HG03521 (cell line): ENCODE measurements around the gene C7orf25.

ENCODE experiments used
- ATAC-seq: cut with Tn5 transposase; IDR thresholded peaks from one replicate; pipeline ENCODE4 v1.9.1; 2021; ENCODE audit warnings: mild to moderate bottlenecking, moderate library complexity; ENCODE audit not compliant: unreplicated experiment

The C7orf25 gene

DNA sequence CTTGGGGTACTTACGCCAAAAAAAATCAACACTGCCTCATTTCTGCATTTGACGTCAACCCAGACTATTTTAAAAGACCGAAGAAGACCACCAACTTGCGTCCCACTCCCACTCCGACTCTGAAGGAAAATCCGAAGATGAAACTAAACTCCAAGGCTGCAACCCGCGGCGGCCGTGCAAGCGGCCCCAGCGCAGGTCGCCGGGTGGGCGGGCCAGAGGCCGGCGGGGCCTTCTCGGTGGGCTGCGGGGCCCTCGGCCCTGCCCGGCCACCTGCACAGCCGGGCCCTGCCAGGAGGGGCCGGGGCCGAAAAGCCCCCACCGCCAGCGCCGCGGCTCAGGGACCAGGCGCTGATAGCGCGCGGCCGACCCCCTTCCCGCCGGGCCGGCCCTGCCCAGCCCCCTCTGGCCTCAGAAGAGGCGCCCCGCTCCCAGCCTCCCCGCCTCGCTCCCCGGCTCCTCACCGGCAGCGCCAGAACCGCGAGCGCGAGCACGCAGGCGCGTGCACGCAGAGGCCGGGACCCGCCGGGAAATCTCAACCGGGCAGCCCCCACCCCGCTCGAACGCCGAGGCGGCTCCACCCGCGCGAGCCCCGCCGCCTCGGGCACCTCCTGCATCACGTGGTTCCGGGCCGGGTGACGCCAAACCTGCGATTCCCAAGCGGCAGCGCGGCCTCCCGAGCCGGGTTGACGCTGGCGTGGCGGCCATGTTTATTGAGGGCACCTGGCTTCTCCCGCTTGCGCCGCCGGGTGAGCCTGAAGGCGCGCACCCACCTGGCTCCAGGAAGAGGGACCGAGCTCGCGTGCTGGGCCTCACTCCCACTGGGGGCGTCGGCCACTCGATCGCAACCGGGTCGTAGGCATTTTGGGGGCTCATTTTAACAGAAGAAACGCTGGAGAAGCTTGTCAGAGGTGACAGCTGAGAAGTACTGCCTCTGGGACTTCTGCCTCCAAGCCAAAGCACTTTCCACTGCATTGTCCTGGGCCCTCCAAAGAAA lies at the start of gene C7orf25:
Gene C7orf25, minus strand, starts transcription at position 617 of the 994 bp plus-strand sequence. CDS start 1,170 bp downstream, outside the sequence.
- peak; percentile 96 for ATAC-seq

DNA sequence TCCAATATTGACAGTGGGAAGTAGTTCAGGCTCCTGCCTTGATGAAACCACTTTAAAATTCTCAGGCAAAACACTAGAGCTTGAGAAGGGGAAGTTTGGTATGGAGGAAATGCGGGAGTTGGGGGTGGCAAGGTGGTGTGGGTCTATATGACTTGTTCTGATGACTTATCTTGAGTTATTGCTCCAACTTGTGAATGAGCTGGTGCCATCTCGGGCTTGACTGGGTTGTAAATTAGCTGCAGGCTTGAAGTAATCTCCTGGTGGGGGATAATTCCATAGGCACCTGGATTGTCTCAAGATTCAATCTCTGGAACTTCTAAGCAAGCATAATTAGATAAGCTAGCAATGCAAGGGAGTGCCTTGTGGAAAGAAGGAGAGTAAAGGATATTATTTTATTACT lies 49.3 kb upstream of the C7orf25 start:
- no peak for ATAC-seq

DNA sequence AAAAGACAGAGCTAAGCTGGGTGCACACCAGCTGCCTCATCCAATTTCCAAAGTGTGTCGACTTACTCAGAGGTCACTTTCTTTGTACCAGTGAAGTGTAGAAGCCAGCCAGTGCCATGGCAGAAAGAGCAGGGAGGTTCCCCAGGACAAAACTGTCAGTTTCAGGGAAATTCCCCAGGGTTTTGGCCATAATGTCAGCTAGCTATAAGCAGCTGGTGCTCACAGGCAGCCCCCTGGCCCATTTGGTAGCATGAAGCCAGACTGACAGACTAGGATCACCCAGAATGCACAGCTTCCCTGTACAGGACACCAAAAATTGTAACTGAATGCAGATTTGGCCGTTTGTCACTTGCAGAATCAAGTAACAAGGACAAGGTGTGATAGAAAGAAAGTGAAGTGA lies 48.9 kb upstream of the C7orf25 start:
- ATAC-seq, result no peak

DNA sequence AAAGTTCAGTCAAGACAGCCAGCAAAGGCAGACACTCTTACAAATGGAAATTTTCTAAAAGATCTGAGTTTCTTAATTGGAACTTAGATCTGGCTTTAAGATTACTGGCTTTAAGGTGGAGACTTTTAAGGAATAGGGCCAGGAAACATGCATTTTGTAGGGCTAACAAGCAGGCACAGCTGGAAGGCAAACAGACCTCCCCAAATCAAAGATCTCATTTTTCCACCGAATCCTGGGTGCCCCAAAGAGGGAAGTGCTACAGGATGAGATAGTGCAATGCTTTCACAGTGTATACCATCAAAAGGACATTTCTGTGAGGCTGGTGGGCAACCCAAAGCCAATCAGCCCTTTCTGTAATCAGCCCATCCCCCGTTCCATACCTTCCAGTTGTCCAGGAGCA lies 47.7 kb upstream of the C7orf25 start:
- no peak for ATAC-seq

DNA sequence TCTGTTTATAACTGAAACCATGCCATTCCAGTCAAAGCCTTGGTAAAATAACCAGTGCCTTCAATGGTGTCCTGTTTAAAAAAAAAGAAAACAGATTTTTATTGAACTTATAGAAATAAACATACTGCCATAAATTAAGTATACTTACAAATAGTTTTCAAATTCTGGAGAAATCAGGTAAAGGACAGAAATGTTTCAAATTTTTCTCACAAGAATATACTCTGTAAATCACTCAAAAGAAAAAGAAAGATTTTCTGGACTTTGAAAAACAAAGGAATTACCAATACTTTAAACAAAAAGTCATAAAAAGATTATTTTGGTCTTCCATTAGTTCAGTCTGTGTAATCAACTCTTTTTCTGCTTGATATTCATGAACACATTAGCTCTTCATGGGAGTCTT lies 44.2 kb upstream of the C7orf25 start:
- ATAC-seq, result no peak

DNA sequence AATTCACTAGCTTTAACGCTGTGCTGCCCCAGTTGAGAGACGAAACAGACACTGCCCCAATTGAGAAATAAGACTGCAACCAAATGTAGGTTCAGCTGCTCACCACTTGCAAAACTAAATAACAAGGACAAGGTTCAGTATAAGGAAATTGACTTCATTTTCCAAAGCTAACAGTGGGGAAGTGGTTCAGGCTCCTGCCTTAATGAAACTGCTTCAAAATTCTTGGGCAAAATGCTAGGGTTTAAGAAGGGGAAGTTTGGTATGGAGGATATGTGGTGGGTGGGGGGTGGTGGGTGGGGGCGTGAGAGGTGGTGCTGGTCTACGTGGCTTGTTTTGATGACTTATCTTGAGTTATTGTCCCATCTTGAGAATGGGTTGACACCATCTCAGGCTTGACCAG lies 42.1 kb upstream of the C7orf25 start:
- ATAC-seq, result no peak

DNA sequence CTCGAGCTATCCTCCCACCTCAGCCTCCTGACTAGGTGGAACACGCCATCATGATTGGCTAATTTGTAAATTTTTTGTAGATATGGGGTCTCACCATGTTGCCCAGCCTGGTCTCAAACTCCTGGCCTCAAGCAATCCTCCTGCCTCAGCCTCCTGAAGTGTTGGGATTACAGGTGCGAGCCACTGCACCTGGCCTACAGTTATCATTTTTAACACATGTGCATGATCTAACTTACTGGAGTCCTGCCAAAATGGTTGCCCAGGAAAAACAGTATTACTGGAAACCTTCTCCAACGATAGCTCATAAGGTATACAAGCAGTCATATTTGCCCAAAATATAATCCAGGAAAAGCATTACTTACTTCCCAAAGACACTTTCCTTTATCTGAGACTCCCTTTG lies 40.5 kb upstream of the C7orf25 start:
- ATAC-seq, result no peak

DNA sequence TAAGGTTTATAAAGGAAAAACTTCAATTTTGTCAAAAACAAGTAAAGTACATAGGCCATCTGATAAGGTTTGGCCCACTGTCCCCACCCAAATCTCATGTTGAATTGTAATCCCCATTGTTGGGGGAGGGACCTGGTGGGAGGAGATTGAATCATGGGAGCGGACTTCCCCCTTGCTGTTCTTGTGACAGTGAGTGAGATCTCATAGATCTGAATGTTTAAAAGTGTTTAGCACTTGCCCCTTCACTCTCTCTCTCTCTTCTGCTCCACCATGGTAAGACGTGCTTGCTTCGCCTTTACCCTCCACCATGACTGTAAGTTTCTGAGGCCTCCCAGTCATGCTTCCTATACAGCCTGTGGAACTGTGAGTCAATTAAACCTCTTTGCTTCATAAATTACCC lies 38.5 kb upstream of the C7orf25 start:
- ATAC-seq, result no peak

DNA sequence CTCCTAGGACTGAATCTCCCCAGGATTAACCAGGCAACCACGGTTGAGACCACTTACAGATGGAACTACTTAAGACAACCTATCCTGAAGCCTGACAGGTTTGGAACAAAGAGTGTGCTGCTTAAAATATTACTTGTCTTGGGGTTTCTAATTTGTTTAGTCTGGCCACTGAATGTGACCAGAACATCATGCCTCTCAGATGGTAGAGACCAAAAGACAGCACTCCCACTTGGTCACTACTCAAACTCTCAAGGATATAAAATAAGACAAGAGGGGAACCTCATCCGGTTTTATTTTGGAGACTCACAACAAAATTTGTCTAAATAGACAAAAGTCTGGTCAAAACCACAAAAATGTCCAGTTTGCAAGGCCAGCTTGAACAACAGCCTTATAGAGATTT lies 35.7 kb upstream of the C7orf25 start:
- ATAC-seq, result no peak

DNA sequence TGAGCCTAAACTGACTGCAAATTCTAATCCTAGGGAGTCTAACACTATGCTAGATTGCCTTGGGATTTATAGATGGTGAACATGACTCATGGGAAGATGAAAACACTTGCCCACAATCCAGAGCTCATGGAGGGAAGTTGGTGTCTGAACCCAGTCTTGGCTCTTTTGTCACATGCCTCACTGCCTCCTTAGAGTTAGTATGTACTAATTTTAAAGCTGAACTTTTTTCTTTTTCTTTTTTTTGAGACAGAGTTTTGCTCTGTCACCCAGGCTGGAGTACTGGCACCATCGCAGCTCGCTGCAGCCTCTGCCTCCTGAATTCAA lies 34.7 kb upstream of the C7orf25 start:
- no peak for ATAC-seq

DNA sequence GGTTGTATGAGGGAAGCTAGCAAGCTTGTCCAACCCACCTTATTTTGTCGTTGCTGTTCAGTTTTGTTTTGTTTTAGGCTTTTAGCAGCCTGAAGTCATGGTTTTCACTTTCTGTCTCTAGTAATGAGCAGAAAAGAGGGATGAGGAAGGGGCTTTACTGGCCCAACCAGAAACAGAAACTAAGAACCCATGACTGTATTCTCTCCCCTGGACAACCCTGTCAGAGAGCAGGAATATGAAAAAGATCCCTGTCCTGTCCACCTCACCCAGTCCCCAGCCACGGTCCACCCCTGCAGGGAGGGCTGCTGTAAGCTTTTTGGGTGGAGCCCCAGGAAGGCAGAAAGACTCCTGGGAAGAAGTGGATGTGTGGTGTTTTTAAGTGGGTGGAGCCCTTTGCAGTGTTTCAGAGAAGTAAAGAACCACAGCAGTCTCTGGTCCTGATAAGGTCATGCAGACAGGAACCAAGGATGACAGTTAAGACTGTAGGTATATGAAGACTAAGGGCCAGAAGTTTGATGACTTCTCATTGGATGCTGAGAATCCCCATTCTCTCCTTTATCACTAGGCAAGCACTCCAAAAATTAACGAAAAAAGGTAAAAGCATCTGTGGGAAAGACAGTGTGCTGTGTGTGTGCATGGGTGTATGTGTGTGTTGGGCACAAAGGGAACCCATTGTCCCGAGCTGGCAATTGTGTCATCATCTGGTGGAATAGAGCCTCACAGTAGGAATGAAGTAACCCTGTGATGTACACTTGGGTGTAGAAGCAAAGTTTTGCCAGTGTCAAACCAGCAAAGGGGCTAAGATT lies 34.2 kb upstream of the C7orf25 start:
- ATAC-seq, result peak; percentile 44

DNA sequence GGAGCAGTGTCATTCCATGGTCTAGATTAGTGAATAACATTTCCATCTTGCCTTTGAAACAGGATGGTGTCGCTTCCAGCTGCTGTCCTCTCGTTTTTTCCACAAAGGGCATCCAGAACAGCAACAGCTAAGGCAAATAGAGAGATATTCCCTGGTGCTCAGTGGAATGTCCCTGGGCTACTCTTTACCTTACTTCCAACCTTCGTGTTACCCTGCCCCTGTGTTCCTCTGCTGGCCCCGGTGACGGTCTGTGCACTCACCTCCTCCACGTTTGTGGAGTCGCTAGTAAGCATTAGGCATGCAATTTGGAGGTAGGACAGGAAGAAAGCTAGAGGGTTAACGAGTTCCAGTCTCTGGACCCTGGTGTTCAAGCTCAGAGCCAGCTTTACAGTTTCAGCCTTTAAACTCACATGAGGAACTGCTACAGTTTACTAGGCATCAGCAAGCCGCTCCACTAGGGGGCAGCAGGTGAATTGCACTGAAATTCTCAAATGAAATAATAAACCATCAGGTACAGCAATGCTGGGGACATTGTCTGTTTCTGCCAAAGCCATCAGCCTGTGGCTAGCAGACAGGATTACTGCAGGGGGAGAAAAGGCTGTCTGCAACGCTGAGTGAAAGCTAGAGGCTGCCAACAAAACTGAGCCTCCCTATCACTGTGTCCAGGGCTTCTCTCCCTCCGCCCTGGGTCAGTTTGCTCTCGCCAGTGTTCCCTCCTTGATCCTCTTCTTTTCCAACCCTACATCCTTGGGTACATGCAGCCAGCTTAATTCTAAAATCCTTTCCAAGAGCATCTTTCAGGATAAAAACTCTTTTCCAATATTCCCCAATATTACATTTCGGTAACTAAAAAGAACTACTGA lies 29.3 kb upstream of the C7orf25 start:
- peak; percentile 44 for ATAC-seq

DNA sequence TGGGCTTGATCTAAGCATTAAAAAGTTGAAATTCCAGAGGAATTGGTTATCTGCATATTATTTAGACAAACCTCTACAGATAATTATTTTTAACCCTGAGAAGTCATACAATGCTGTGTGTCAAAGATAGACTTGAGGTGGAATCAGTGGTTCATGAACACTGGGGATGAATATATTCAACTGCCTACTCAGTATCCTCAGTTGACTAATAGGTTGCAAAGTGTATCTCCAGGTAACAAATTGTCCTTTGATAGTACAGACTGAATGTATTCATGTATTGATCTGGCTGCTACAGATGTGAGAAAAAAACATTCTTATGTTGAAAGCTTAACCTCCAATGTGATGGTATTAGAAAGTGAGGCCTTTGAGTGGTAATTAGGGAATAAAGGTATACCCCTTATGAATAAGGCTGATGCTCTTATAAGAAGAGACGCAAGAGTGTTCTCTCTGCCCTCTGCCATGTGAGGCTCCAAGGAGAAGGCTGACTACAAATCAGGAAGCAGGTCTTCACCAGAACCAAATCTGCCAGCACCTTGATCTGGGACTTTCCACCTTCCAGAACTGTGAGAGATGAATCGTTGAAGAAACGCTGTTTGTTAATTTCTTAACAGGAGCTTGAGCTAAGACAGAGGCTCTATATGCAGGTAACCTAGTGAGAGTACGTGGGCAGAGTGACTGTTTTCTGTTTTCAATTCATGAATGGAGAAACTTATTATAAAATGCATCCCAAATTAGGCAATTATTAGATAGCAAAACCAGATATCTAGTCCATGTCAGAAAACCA lies 27.8 kb upstream of the C7orf25 start:
- no peak for ATAC-seq

DNA sequence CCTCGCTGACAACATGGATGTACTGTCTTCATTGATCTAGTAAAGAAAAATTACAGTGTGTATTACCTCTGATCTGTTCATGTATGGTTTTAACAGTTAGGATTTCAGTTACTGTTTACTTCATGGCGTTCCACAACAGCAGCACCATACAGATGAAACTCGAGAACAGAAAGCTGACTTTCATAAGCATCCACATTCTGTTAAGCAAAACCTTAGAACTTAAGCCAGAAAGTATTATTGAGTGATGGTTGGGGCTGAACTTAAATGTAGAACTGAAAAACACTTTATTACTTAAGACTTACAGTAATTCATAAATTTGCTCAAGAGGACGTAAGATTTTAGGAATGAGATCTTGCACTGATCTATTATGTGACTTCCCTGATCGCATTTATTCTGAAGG lies 24.0 kb upstream of the C7orf25 start:
- ATAC-seq, result no peak

DNA sequence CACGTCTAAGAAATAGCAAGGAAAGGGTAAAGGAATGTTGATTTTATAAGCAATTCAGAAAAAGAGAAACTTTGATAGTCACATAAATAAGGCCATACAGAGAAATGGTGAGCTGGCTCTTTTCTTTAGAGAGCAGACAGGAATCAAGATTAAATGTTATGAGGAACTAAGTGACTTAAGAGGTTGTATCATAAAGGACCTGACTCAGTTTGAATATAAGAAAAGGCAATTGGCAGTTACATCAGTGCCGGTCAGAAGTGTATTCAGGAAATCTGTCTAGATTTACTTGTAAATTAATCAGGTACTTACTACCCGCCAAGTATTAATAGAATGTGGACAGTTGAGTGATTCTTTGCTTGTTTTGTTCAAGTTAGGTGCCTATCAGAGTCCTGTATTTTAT lies 22.4 kb upstream of the C7orf25 start:
- ATAC-seq, result no peak

DNA sequence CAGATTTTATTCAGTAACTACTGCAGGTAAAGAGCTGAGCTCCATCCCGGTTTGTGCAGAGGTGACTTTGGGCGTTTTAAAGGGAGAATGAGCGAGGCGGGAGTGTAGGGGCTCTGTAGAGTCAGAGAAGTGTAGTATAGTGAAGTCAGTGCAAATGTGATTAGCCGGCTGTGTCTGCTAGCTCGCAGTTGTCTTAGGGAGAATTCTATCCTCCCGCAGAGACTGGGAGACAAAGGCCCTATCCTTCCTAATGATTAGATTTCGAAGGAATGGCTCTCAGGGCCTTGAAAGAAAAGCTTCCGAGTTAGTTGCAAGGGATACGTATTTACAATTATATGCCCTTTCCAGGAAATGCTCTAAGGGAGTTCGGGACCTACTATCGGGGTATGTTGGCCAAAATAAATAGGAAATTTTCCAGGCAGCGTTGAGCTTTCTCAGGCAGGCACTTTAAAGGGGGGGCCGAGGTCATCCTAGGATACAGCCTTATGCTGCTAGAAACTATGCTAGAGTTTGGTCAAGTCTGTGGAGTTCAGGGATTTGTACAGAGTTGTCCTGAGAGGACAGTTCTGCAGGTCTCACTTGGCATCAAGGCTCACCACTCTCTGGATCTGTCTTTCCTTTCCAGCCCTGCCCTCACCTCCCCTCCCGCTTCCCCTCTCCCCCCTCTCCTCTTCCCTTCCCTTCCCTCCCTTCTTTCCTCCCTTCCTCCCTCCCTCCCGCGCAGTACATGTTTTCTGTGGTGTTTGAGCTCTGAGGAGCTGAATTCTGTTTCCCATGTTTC lies 21.1 kb upstream of the C7orf25 start:
- ATAC-seq, result no peak

DNA sequence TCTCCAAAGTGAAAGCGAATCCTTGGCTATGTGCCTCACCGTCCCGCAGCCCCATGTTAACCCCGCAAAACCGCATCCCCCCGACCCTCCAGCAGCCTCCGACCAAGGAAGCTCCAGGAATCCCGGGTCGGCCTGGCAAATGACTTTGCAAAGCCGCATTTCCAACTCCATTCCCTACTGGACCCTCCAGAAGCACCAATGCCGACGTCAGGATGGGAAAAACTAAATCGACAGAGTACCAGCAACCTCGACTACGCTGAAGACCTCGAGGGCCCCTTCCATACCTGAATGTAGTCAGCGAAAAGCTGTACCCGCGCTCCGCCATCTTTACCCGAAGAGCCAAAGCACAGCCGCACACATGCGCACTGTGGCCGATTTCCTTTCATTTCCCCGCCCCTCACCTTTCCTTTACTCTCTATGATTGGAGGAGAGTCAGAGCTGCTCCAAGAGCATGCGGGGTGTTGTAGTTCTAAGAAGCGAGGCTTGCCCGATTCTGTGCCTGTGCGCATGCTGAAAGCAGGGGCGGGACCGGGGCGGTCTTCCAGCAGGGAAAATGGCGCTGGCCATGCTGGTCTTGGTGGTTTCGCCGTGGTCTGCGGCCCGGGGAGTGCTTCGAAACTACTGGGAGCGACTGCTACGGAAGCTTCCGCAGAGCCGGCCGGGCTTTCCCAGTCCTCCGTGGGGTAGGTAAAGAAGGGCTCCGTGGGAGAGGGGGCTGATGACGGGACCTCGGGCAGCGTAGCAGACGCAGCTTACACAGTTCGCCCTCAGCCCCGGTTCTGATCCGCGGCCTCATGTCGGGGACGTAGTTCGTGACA lies 20.2 kb upstream of the C7orf25 start, which contains the start of the genes MRPL32 and PSMA2:
Gene MRPL32, plus strand, starts transcription at position 543 of the 818 bp plus-strand sequence. Its CDS starts 11 bp downstream, at position 554.
Gene PSMA2, minus strand, starts transcription at position 341 of the 818 bp plus-strand sequence. Its CDS starts 16 bp downstream, at position 325.
- peak; percentile 100 for ATAC-seq

DNA sequence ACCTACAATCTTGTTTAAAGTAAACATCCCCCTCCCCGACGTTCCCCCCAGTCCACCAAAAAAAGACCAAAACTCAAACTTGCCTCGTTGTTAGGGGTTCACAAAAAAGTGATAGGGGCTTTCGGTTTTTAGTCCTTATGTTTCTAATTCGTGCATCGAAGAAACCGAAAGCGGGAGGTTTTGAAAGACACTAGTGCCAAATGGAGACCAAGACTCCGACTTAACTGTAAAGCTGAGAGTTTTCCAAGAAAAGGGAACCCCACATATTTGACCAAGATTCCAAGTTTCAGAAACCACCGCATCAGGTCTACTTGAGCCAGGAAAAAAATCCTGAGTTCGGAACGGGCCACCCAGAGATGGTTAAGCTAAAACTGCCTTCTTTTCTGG lies 19.6 kb upstream of the C7orf25 start:
- no peak for ATAC-seq
